Measurements from ENCODE around the gene CPXCR1. TPM values are rescaled to one million over a fixed set of nuclear protein-coding genes. Genes with fewer than 3 reads are reported as not detected.
"Not testable (repeated sequence)": the region's sequence is repeated elsewhere in the genome, so short reads cannot be mapped to it uniquely, and the experiment has no call there.

CPXCR1 gene
- not detected for total RNA-seq (ENCODE audit: unreplicated experiment)
- long read RNA-seq, result 0 reads

- no peak for TF ChIP-seq CTCF (IDR thresholded peaks at IDR 0.05; ENCODE audit: unreplicated experiment)
- Mint-ChIP-seq H3K4me1 (ENCODE audit: unreplicated experiment) (no peaks in the 10 kb centered on the region), H3K27me3 (ENCODE audit: unreplicated experiment) (no peaks in the 10 kb centered on the region), H3K27ac (ENCODE audit: unreplicated experiment) (no peak within 1 kb of the TSS), H3K4me3 (ENCODE audit: unreplicated experiment) (no peak within 1 kb of the TSS), H3K36me3 (ENCODE audit: low read depth, unreplicated experiment) (no peaks in the 10 kb centered on the region), H3K9me3 (ENCODE audit: unreplicated experiment) (no peaks in the 10 kb centered on the region)
- no peak for DNase-seq (ENCODE audit: low spot score)
Observed at GRCh38 chrX:88746925-88747324, at the start of gene CPXCR1. Gene CPXCR1, plus strand, starts transcription at chrX:88747225. Its CDS starts 6,190 bp downstream, at chrX:88753415.

- Mint-ChIP-seq H3K9me3 (ENCODE audit: unreplicated experiment) (no peaks in the 10 kb centered on the region), H3K4me3 (ENCODE audit: unreplicated experiment) (no peak overlapping the region), H3K27ac (ENCODE audit: unreplicated experiment) (no peak overlapping the region), H3K36me3 (ENCODE audit: low read depth, unreplicated experiment) (no peaks in the 10 kb centered on the region), H3K4me1 (ENCODE audit: unreplicated experiment) (no peaks in the 10 kb centered on the region), H3K27me3 (ENCODE audit: unreplicated experiment) (no peaks in the 10 kb centered on the region)
- no peak for TF ChIP-seq CTCF (IDR thresholded peaks at IDR 0.05; ENCODE audit: unreplicated experiment)
- no peak for DNase-seq (ENCODE audit: low spot score)
Observed at GRCh38 chrX:88735835-88736234, 11.2 kb upstream of the CPXCR1 start.

- not testable (repeated sequence) for H3K4me1 Mint-ChIP-seq (ENCODE audit: unreplicated experiment); DNase-seq (ENCODE audit: low spot score); H3K27ac Mint-ChIP-seq (ENCODE audit: unreplicated experiment); H3K9me3 Mint-ChIP-seq (ENCODE audit: unreplicated experiment); H3K36me3 Mint-ChIP-seq (ENCODE audit: low read depth, unreplicated experiment); H3K4me3 Mint-ChIP-seq (ENCODE audit: unreplicated experiment); H3K27me3 Mint-ChIP-seq (ENCODE audit: unreplicated experiment)
Observed at GRCh38 chrX:88746215-88746614, 810 bp upstream of the CPXCR1 start.

GRCh38 chrX:88752339-88752738 is 5.3 kb downstream of the CPXCR1 start:
- not testable (repeated sequence) for H3K9me3 Mint-ChIP-seq (ENCODE audit: unreplicated experiment); H3K36me3 Mint-ChIP-seq (ENCODE audit: low read depth, unreplicated experiment)

GRCh38 chrX:88789825-88790224 is 42.8 kb downstream of the CPXCR1 start:
- peaks cover 1% of the 10 kb centered on the region for H3K27me3 Mint-ChIP-seq (ENCODE audit: unreplicated experiment)
- H3K4me1 Mint-ChIP-seq (ENCODE audit: unreplicated experiment), result no peaks in the 10 kb centered on the region
- H3K4me3 Mint-ChIP-seq (ENCODE audit: unreplicated experiment), result no peak overlapping the region
- H3K27ac Mint-ChIP-seq (ENCODE audit: unreplicated experiment), result no peak overlapping the region
- no peak for DNase-seq (ENCODE audit: low spot score)
- peaks cover 5% of the 10 kb centered on the region for H3K9me3 Mint-ChIP-seq (ENCODE audit: unreplicated experiment)
- TF ChIP-seq CTCF (IDR thresholded peaks at IDR 0.05; ENCODE audit: unreplicated experiment), result no peak
- H3K36me3 Mint-ChIP-seq (ENCODE audit: low read depth, unreplicated experiment), result peaks cover 4% of the 10 kb centered on the region

More at GRCh38 chrX:88752339-88752738, 5.3 kb downstream of the CPXCR1 start:
- H3K27me3 Mint-ChIP-seq (ENCODE audit: unreplicated experiment); H3K27ac Mint-ChIP-seq (ENCODE audit: unreplicated experiment); H3K4me3 Mint-ChIP-seq (ENCODE audit: unreplicated experiment); DNase-seq (ENCODE audit: low spot score); H3K4me1 Mint-ChIP-seq (ENCODE audit: unreplicated experiment): not testable (repeated sequence)
